Progenitor cell of endocrine pancreas (in vitro differentiated cells): ENCODE data around the gene CAVIN2. TPM values are rescaled to one million over a fixed set of nuclear protein-coding genes. Genes with fewer than 3 reads are reported as not detected.
"Not testable (repeated sequence)": the region's sequence is repeated elsewhere in the genome, so short reads cannot be mapped to it uniquely, and the experiment has no call there.

ENCODE experiments used
- DNase-seq: peaks from one replicate; pipeline ENCODE4 v3.0.0; 2021; ENCODE audit warnings: low spot score; ENCODE audit not compliant: unreplicated experiment
- H3K27ac Mint-ChIP-seq: 2 replicates; pipeline ENCODE4 v1.8.0; 2021; ENCODE audit warnings: mild to moderate bottlenecking, moderate library complexity, mixed read lengths
- H3K27me3 Mint-ChIP-seq: 2 replicates; pipeline ENCODE4 v1.8.0; 2021; ENCODE audit warnings: mixed read lengths
- H3K36me3 Mint-ChIP-seq: 2 replicates; pipeline ENCODE4 v1.8.0; 2022; ENCODE audit warnings: mixed read lengths; ENCODE audit not compliant: insufficient read depth
- H3K4me1 Mint-ChIP-seq: 2 replicates; pipeline ENCODE4 v1.8.0; 2021; ENCODE audit warnings: low read depth, mixed read lengths
- H3K4me3 Mint-ChIP-seq: 2 replicates; pipeline ENCODE4 v1.8.0; 2021; ENCODE audit warnings: low read depth, mild to moderate bottlenecking, moderate library complexity, mixed read lengths
- H3K9me3 Mint-ChIP-seq: 2 replicates; pipeline ENCODE4 v1.8.0; 2021; ENCODE audit warnings: low read depth, mixed read lengths
- total RNA-seq: library from RNA; stranded (reverse); gene quantifications from 2 replicates; pipeline ENCODE4 v1.2.1, GENCODE V29; 2021
- TF ChIP-seq, protein P1 (sequence below): fragments of 200-600 bp; sonication (generic); IDR thresholded peaks from one replicate; pipeline ENCODE4 v1.5.0; 2021; ENCODE audit warnings: antibody characterized with exemption, mild to moderate bottlenecking; ENCODE audit not compliant: unreplicated experiment

Gene CAVIN2
- total RNA-seq, 1 donor from 2014 or later: 0.17 TPM

DNA sequence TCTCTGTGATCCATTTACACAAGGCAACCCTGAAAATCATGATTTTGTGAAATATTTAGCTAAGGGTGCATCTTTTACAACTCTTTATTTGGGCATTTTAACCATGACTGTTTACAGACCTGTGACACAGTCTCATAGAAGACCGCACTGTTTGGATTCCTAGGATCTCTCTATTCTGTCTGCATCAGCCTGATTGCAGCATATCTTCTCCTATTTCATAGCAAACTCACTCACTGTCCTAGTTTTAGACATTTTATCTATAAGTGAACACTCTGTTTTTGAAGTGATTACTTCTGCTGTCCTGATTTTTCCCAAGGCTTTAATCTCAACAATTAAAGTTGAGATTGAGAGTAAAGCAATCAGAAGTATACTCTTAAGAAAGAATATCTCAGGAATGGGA lies 56.2 kb downstream of the CAVIN2 start:
- Mint-ChIP-seq H3K27me3 (no peaks in the 10 kb centered on the region), H3K27ac (no peak overlapping the region), H3K36me3 (no peaks in the 10 kb centered on the region), H3K9me3 (peaks cover 3% of the 10 kb centered on the region), H3K4me1 (no peaks in the 10 kb centered on the region), H3K4me3 (no peak overlapping the region)
- DNase-seq: no peak
- TF ChIP-seq, protein P1, sequence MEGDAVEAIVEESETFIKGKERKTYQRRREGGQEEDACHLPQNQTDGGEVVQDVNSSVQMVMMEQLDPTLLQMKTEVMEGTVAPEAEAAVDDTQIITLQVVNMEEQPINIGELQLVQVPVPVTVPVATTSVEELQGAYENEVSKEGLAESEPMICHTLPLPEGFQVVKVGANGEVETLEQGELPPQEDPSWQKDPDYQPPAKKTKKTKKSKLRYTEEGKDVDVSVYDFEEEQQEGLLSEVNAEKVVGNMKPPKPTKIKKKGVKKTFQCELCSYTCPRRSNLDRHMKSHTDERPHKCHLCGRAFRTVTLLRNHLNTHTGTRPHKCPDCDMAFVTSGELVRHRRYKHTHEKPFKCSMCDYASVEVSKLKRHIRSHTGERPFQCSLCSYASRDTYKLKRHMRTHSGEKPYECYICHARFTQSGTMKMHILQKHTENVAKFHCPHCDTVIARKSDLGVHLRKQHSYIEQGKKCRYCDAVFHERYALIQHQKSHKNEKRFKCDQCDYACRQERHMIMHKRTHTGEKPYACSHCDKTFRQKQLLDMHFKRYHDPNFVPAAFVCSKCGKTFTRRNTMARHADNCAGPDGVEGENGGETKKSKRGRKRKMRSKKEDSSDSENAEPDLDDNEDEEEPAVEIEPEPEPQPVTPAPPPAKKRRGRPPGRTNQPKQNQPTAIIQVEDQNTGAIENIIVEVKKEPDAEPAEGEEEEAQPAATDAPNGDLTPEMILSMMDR: no peak

DNA sequence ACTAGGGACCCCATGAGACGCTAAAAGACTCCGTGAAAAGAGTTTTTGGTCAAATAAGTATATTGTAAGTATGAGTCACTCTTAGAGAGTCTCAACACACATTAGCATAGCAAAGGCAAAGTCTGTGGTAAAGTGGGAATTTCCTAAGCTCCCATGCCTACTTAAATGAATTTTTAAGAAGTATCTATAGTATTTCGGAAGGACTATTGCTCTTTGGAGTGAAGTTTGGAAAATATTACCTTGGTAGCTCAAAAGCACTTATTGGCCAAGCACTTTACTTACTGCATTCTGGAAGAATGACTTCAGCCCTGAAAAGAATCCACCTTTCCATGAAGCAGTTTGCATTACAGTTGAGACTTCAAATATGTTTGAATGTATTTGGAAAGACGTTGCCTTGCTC lies 57.1 kb downstream of the CAVIN2 start:
- Mint-ChIP-seq H3K27ac (no peak overlapping the region), H3K4me3 (no peak overlapping the region), H3K9me3 (peaks cover 3% of the 10 kb centered on the region), H3K4me1 (no peaks in the 10 kb centered on the region), H3K36me3 (no peaks in the 10 kb centered on the region), H3K27me3 (no peaks in the 10 kb centered on the region)
- no peak for DNase-seq
- TF ChIP-seq, protein P1: no peak

DNA sequence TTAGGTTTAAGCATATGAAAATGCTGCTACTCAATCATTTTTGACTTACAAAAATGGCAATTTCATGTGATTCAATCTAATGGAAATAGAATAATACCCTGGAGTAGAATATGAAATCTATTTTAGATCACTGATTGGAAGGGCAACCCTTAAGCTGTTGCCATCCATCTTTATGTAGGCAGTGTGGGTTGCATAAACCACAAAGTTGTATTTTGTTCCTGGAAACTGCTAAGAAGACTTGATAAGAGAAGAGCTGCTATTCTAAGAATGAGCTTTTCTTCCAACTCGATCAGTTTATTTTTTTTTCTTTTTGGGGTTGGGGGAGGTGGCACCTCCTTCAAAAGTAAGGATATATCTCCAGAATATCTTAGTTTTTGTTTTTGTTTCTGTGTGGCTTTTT lies 60.2 kb downstream of the CAVIN2 start:
- Mint-ChIP-seq H3K4me1 (no peaks in the 10 kb centered on the region), H3K27ac (no peak overlapping the region), H3K4me3 (no peak overlapping the region), H3K36me3 (no peaks in the 10 kb centered on the region), H3K27me3 (no peaks in the 10 kb centered on the region), H3K9me3 (no peaks in the 10 kb centered on the region)
- TF ChIP-seq, protein P1: no peak
- DNase-seq: no peak

DNA sequence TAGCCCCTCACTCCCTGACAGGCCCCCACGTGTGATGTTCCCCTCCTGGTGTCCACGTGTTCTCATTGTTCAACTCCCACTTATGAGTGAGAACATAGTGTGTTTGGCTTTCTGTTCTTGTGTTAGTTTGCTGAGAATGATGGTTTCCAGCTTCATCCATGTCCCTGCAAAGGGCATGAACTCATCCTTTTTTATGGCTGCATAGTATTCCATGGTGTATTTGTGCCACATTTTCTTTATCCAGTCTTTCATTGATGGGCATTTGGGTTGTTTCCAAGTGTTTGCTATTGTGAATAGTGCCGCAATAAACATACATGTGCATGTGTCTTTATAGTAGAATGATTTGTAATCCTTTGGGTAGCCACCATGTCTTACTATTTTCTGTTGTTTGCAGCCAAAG lies 61.2 kb downstream of the CAVIN2 start:
- H3K27ac Mint-ChIP-seq, H3K4me3 Mint-ChIP-seq, H3K27me3 Mint-ChIP-seq, H3K9me3 Mint-ChIP-seq, H3K36me3 Mint-ChIP-seq, DNase-seq, H3K4me1 Mint-ChIP-seq: not testable (repeated sequence)

Other genes with a start within 250 kb of the CAVIN2 start
- gene NABP1, start 169.0 kb downstream of the CAVIN2 start, total RNA-seq: 6.4 TPM in 2 replicates